Muscle layer of colon (tissue), 2 donors: ENCODE measurements around the gene HOXB6.
A peak's percentile ranks its signal among the peaks of the same experiment; 100 is the strongest.

Source experiments
- H3K27ac ChIP-seq: one replicate; pipeline ENCODE4 v1.7.0; 2013; ENCODE audit warnings: low read depth, mild to moderate bottlenecking, low read length, moderate library complexity
- H3K27me3 ChIP-seq, 2 donors: one replicate each; pipeline ENCODE4 v1.7.0; 2013; ENCODE audit warnings: low read length in 2 of 2, mild to moderate bottlenecking in 2 of 2; ENCODE audit not compliant: insufficient read depth in 2 of 2, control insufficient read depth in 1 of 2
- H3K36me3 ChIP-seq: one replicate; pipeline ENCODE4 v1.7.0; 2013; ENCODE audit warnings: mild to moderate bottlenecking, low read length; ENCODE audit not compliant: insufficient read depth
- H3K4me1 ChIP-seq: one replicate; pipeline ENCODE4 v1.7.0; 2013; ENCODE audit warnings: mild to moderate bottlenecking, low read length; ENCODE audit not compliant: insufficient read depth
- H3K4me3 ChIP-seq, 2 donors: one replicate each; pipeline ENCODE4 v1.7.0; 2013; ENCODE audit warnings: low read length in 2 of 2, low read depth in 1 of 2, mild to moderate bottlenecking in 1 of 2, moderate library complexity in 1 of 2
- H3K9ac ChIP-seq: one replicate; pipeline ENCODE4 v1.7.0; 2013; ENCODE audit warnings: low read length
- H3K9me3 ChIP-seq: one replicate; pipeline ENCODE4 v1.7.0; 2013; ENCODE audit warnings: mild to moderate bottlenecking, low read length
- donor health status: abdominal sarcoma.
- donor health status: Adenocarcinoma of cecum.

HOXB6 gene

DNA sequence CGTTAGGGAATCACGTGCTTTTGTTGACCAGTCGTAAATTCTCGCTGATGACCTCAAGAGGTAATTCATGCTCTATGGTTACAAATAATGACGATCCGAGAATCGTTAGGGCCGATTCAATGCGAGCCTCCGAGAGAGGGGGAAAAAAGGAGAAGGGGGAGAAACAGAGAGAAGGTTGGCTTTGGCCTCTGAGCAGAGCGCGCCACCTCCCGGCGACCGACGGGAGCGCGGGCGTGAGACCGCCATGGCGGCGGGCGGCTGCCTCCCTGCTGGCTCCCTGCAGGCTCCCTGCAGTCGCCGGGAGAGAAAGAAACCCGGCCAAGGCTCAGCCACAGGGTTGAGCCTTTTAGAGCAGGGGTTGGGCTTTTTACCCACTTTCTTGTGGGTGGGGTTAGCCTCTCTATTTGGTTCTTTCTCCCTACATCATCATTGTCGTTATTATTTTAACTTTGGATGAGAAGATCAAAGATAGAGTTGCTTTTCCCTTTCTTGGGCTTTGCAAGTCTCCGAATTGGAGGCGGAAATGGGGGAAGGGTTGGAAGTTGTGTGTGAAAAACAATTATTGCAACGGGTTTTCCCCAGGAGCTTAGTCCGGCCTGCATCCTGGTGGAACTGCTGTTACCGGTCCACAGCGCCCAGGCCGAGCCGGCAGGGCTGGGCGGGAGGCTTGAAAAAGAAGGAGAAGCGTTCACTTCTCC lies 10.8 kb downstream of the HOXB6 start:
- peaks cover 0 to 6% of the 10 kb centered on the region in 2 donors for H3K27me3 ChIP-seq
- H3K9ac ChIP-seq = peak overlapping the region; percentile 53
- peak overlapping the region; percentile 22 to 67 for H3K4me3 ChIP-seq
- H3K4me1 ChIP-seq = peaks cover 48% of the 10 kb centered on the region
- H3K36me3 ChIP-seq = no peaks in the 10 kb centered on the region
- no peaks in the 10 kb centered on the region for H3K9me3 ChIP-seq
- peak overlapping the region; percentile 74 for H3K27ac ChIP-seq

DNA sequence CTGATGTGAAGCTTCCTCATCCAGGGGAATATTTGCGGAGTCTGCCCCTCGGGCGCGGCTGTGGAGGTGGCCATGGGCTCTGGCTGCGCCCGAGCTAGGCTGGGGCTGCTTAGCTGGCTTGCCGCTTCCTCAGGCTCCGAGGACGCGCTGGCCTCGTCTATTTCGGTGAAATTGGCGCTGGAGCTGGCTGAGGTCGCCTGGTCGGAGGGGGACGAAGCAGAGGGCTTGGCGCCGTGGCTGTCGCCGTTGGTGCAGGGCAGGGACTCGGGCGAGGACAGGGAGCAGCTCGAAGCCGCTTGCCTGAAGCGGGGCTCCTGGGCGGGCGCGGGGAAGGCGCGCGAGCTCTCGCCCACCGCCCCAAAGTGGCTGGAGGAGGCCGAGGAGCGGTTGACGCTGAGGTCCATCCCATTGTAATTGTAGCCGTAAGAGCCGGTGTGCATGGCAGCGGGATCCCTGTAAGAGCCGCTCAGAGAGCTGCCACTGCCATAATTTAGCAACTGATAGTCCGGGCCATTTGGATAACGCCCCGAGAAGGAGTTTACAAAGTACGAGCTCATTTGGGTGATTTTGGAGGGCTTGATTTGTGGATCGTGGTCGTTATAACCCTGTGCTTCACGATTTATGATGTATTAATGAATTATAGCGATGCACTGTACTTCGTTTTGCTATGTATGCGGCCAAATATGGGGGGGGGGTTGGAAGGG lies 11.5 kb downstream of the HOXB6 start, which contains the start of gene HOXB5:
TSS of gene HOXB5 (minus strand) at position 654 of the 704 bp plus-strand sequence. CDS start at position 557, 97 bp downstream.
- Histone ChIP-seq H3K4me1 (peaks cover 45% of the 10 kb centered on the region), H3K27me3 (peaks cover 0 to 3% of the 10 kb centered on the region in 2 donors), H3K9ac (peak within 1 kb of the TSS; percentile 58), H3K36me3 (no peaks in the 10 kb centered on the region), H3K4me3 (peak within 1 kb of the TSS; percentile 67 to 75), H3K9me3 (no peaks in the 10 kb centered on the region), H3K27ac (peak within 1 kb of the TSS; percentile 96)

DNA sequence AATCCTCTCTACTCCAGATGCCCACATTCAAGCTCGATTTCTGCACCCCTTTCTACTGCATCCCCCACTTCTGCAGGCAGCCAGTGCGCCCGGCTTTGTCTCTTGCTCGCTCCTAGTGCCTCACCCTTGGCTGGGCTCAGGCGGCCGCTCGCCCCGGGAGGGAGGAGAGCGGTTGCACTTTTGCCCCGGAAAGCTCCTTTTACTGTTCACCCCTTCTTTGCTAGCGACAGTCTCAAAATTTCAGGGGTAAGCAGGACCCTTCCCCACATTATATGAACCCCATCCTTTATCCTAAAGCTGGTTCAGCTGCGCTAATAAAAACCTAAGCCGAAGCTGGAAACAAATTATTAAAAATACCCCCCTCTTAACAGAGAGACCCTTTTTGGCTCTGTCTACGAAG lies 12.2 kb downstream of the HOXB6 start:
- peaks cover 0 to 3% of the 10 kb centered on the region in 2 donors for H3K27me3 ChIP-seq
- H3K4me1 ChIP-seq = peaks cover 50% of the 10 kb centered on the region
- H3K9ac ChIP-seq = peak overlapping the region; percentile 58
- no peaks in the 10 kb centered on the region for H3K9me3 ChIP-seq
- no peaks in the 10 kb centered on the region for H3K36me3 ChIP-seq
- H3K27ac ChIP-seq = peak overlapping the region; percentile 96
- H3K4me3 ChIP-seq = peak overlapping the region; percentile 67 to 75

DNA sequence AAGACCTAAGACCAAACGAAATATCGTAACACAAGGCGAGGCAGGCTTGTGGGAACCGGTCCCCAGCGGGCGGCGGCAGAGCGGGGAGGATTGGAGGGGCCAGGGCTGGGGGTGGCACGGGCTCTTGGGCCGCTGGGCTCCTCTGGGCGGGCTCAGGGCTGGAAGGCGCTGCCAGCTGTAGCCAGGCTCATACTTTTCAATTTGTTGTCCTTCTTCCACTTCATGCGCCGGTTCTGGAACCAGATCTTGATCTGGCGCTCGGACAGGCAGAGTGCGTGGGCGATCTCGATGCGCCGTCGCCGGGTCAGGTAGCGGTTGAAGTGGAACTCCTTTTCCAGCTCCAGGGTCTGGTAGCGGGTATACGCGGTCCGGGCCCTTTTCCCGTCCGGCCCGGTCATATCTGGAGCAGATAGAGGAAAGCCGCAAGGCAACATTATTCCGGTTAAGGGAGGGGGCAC lies 12.7 kb downstream of the HOXB6 start:
- Histone ChIP-seq H3K4me3 (peak overlapping the region; percentile 67 to 75), H3K4me1 (peaks cover 51% of the 10 kb centered on the region), H3K36me3 (no peaks in the 10 kb centered on the region), H3K9ac (peak overlapping the region; percentile 58), H3K9me3 (no peaks in the 10 kb centered on the region), H3K27ac (peak overlapping the region; percentile 96), H3K27me3 (peaks cover 0 to 3% of the 10 kb centered on the region in 2 donors)

DNA sequence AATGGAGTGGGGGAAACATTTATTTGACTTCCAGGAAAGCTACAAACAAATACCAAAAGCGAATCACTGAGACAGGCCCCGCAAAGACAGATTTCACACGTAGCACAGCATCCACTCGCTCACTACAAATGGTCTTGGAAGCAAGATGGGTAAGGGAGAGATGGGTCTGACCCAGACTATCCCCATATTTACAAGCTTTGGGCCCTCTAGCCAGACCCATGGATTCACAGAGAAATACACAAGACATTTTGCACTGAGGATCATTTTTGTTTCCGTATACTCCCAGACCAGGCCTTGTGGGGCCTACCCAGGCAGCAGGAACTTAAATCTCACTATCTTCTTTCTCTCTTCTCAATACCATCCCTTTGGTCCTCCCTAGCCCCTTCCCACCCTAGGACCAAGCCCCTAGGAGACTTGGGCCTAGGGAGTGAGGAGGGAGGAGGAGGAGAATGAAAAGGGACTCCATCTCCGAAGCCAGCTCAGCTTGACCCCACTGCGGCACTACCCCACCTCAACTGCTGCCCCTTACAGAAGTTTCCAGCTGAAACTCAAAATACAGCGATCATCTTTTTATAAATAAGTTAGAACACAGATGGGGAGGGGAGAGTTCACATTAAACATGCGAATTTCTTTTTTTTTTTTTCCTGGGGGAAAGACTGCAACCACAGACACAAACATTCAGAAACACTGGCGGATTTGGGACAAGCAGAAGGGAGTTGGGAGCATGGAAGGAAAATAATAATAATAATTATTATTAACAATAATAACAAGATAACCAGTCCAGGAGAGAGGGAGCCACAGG lies 13.3 kb downstream of the HOXB6 start:
- peak overlapping the region; percentile 95 for H3K9ac ChIP-seq
- H3K4me1 ChIP-seq = peaks cover 56% of the 10 kb centered on the region
- H3K4me3 ChIP-seq = peak overlapping the region; percentile 51 to 97
- peak overlapping the region; percentile 96 for H3K27ac ChIP-seq
- no peaks in the 10 kb centered on the region for H3K9me3 ChIP-seq
- peaks cover 0 to 3% of the 10 kb centered on the region in 2 donors for H3K27me3 ChIP-seq
- H3K36me3 ChIP-seq = no peaks in the 10 kb centered on the region

DNA sequence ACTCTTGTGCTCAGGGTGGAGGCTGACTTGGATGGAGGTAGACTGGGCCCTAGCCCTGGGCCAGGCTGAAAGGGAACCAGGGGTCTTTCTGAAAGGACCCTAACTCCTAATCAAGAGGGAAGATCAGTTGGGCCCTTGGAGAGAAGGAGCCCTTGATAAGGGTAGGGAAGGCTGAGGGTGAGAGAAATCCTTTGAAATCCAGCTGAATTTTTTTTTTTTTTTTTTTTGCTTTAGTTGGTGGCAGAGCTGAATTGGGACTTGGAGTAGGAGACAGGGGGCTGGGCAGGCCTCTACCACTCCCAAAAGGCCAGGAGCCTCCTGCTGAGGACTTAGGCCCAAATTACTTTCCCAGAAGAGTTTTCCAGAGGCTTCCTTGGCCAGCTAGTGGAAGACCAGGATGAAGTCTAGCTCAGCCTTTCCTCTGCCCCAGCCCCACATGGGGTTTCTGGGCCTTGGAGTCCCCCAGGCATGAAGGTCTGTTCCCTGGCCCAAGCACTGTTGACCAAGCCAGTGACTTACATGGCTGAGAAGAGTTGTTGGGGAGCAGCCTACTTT lies 14.1 kb downstream of the HOXB6 start:
- H3K4me1 ChIP-seq = peaks cover 54% of the 10 kb centered on the region
- no peaks in the 10 kb centered on the region for H3K36me3 ChIP-seq
- peak overlapping the region; percentile 96 for H3K27ac ChIP-seq
- no peaks in the 10 kb centered on the region for H3K9me3 ChIP-seq
- H3K4me3 ChIP-seq = peak overlapping the region; percentile 51 to 97
- peaks cover 0 to 3% of the 10 kb centered on the region in 2 donors for H3K27me3 ChIP-seq
- peak overlapping the region; percentile 95 for H3K9ac ChIP-seq

DNA sequence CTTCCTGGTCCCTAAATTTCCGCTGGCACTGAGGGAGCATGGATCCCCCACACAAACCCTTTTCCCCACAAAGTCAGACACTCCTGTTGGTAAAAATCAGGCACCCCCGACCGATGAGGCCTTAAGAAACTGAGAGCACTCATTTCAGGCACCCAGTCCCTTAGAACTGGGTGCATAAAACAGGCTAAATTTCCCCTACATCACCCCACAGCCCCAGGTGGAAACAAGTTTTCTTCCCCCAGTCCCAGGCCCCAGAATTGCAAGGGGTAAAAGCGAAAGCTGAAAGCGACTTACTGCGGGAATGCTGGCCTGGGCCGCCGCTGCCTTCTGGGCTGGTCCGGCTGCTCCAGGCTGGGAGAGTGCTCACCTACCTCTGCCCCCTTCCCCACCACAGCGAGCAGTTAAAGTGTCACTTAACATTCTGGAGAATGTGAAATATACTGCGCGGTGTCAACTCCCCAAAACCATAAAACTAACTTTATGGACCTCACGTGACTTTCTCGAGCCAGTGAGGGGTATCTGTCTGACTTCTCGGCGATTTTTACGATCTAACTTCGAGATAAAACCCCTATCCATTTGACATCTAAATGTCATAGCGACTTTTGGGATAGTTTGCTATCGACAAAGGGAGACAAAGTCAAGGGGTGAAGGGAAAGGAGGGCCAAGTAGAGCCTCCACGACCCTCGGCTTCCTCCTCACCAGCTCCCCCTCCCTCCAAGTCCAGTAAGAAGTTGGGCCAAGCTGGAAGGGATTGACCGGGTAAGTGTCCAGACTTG lies 14.8 kb downstream of the HOXB6 start, which contains the start of gene HOXB3:
TSS of gene HOXB3 (minus strand) at position 411 of the 776 bp plus-strand sequence. CDS start 37,767 bp downstream, outside the sequence.
- Histone ChIP-seq H3K4me1 (peaks cover 48% of the 10 kb centered on the region), H3K9ac (peak within 1 kb of the TSS; percentile 95), H3K36me3 (no peaks in the 10 kb centered on the region), H3K27me3 (peaks cover 0 to 3% of the 10 kb centered on the region in 2 donors), H3K4me3 (peak within 1 kb of the TSS; percentile 51 to 97), H3K9me3 (no peaks in the 10 kb centered on the region), H3K27ac (peak within 1 kb of the TSS; percentile 96)

DNA sequence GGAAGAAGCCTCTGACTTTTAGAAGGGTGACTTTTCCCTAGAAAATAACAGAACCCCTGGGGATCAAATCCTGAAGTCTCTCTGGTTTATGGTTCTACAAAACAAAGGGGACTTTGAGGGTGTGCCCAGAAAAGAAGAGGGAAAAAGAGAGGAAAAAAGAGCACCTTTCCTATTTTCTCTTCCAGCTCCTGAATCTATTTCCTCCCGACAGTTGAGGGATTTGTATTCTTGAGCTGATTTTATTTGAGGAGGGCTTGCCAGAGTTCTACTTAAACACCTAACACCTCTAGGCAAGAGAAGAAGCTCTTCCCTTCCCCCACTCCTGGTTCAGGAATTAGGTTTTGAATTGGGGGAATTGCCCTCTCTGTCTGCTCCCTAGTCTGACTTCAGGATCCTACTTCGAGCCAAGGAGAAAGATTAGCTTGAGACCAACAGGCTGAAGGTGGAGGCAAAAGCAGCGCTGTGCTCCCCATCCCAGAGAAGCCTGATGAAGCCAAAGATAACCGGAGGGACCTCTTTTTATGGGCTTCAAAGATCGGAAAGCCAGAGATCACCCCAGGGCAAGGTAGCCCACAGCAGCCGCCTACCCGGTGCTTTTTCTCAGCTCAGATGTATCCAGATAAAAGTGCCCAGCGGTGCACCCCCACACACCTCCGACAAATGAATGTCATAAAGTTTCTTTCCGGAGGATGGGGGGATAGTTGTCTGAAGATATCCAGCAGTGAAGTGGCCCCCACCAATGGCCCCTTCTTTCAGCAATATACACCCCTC lies 15.5 kb downstream of the HOXB6 start:
- Histone ChIP-seq H3K9ac (peak overlapping the region; percentile 95), H3K27ac (peak overlapping the region; percentile 96), H3K27me3 (peaks cover 0 to 3% of the 10 kb centered on the region in 2 donors), H3K4me1 (peaks cover 43% of the 10 kb centered on the region), H3K9me3 (no peaks in the 10 kb centered on the region), H3K4me3 (peak overlapping the region; percentile 47 to 97), H3K36me3 (no peaks in the 10 kb centered on the region)

DNA sequence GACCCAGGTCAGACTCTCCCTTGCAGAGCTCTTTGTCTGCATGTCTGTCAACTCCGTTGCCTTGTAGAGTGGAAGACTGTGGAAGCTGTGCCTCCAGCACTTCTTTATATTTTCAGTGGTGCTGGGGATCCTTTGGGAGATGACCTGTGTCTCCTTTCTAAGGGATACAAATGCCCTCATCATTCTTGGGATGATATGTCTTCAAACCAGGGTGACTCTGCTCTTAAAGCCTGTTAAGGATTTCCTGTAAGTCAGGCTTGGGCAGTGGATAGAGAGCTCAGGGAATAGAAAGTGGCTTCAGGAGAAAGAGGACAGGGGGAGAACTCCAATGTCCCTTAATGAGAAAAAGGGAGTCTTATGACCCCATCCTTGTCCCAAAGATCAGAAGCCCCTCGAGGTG lies 16.3 kb downstream of the HOXB6 start:
- peak overlapping the region; percentile 96 for H3K27ac ChIP-seq
- peaks cover 47% of the 10 kb centered on the region for H3K4me1 ChIP-seq
- H3K27me3 ChIP-seq = peaks cover 0 to 3% of the 10 kb centered on the region in 2 donors
- H3K4me3 ChIP-seq = peak overlapping the region; percentile 47 to 97
- H3K9me3 ChIP-seq = no peaks in the 10 kb centered on the region
- H3K9ac ChIP-seq = peak overlapping the region; percentile 95
- no peaks in the 10 kb centered on the region for H3K36me3 ChIP-seq

DNA sequence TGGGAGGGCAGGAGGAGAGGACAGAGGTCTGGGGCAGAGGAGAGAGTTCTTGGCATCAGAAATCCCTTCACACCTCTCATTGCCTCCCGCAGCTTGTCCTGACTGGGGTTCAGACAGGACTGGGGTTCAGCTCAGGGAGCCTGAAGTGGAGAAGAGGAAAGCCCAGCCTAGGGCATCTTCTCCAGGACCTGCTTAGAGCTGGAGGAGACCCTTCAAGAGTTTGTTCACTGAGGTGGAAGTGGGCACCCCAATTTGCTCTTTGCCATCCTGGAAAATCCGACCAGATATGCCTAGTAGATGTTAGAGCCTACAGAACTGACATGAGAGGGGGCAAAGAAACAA lies 16.7 kb downstream of the HOXB6 start:
- Histone ChIP-seq H3K9me3 (no peaks in the 10 kb centered on the region), H3K9ac (peak overlapping the region; percentile 95), H3K4me3 (peak overlapping the region; percentile 47 to 97), H3K27ac (peak overlapping the region; percentile 96), H3K36me3 (no peaks in the 10 kb centered on the region), H3K4me1 (peaks cover 52% of the 10 kb centered on the region), H3K27me3 (peaks cover 0 to 3% of the 10 kb centered on the region in 2 donors)
